Measurements from ENCODE around the gene GPR31.
"Not testable (repeated sequence)": the region's sequence is repeated elsewhere in the genome, so short reads cannot be mapped to it uniquely, and the experiment has no call there.

The GPR31 gene, protein sequence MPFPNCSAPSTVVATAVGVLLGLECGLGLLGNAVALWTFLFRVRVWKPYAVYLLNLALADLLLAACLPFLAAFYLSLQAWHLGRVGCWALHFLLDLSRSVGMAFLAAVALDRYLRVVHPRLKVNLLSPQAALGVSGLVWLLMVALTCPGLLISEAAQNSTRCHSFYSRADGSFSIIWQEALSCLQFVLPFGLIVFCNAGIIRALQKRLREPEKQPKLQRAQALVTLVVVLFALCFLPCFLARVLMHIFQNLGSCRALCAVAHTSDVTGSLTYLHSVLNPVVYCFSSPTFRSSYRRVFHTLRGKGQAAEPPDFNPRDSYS

DNA sequence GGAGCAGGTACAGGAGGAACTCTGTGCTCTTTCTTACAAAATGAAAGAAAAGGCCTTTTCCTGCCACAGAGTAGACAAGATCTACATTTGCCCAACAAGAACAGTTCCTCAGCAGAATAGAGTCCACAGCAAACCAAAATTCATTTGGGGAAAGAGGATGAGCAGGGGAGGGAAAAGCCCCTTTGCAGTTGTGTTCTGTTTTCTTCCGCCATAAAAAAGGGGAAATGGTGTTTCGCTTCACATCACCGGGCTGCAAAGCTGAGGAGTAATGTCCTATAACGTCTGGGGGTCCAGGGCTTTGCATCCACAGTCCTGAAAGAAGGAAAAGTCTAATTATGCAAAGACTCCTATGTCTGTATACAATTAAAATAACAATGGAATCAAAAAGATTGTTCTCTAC is at the start of gene GPR31:
TSS of gene GPR31 (minus strand) at position 118 of the 400 bp plus-strand sequence. CDS start 149 bp downstream, outside the sequence.
- no peak for DNase-seq

- DNase-seq = no peak
These were observed 49.7 kb upstream of the GPR31 start for GRCh38 chr6:167207527-167207926.

DNA sequence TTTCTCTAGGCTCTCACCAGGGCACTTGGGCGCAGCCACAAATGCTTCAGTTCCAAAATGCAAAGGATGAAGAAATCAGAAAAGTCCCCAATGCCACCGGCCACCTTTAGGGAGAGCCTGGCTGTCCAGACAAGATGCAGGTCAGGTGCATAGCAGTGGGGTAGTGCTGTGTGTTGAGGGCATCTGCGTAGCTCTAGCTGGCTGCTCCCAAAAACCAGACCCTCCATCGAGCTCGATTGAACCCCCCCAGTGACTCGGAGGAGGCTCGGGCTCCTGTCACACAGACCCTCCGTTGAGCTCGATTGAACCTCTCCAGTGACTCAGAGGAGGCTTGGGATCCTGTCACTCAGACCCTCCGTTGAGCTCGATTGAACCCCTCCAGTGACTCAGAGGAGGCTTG is 47.5 kb upstream of the GPR31 start:
- not testable (repeated sequence) for DNase-seq

- peak; percentile 9 for DNase-seq
These were observed 46.2 kb upstream of the GPR31 start for GRCh38 chr6:167204059-167204348.

- DNase-seq = not testable (repeated sequence)
These were observed 45.7 kb upstream of the GPR31 start for GRCh38 chr6:167203261-167204058.

GRCh38 chr6:167202613-167203012 is 44.8 kb upstream of the GPR31 start:
- DNase-seq = not testable (repeated sequence)

- no peak for DNase-seq
These were observed 43.0 kb upstream of the GPR31 start for GRCh38 chr6:167200806-167201205.

GRCh38 chr6:167195941-167196610 is 38.3 kb upstream of the GPR31 start:
- not testable (repeated sequence) for DNase-seq

GRCh38 chr6:167193515-167194125 is 35.8 kb upstream of the GPR31 start:
- not testable (repeated sequence) for DNase-seq

DNA sequence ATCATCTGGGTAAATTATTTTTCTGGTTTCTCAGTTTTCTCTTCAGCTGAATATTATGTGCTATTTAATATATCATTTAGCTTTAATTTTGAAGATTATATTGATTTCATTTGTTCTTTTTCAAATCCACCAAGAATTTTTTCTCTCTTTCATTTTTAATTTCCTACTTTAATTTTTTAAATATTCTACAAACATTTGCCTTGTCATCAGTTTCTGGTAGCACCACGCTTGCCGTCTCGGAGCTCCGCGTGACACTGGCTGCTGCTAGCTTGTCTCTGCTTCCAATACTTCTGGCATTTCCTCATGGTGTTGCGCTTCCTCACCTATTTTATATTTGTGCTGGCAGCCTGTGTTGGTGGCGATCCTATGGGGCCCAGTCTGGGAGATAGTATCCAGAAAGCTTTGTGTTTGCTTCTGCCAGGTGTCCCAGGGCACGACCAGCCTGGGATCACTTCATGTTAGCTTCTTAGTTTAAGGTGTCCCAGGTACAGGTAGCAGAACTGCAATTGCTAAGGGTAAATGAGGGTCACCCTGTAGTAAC is 33.3 kb upstream of the GPR31 start:
- not testable (repeated sequence) for DNase-seq

DNA sequence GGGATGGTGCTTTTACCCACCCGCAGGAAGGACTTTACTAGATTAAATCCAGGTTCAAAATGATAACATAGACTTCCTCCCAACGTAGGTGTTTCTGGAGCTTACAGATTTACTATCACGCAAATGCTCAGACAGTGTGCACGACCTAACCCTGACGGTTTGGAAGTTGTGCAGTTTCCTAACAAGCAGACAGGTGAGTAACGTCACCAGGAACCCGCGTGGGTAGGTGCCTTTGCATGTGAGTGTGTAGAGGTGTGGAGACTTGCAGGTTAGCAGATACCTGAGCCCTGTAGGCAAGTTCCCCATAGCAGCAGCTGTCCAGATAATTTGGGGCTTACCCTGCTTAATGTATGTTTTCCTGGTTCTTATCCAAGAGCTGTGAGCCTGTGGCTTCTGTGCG is 29.5 kb upstream of the GPR31 start:
- DNase-seq = not testable (repeated sequence)

- not testable (repeated sequence) for DNase-seq
These were observed 27.3 kb upstream of the GPR31 start for GRCh38 chr6:167185101-167185500.

DNA sequence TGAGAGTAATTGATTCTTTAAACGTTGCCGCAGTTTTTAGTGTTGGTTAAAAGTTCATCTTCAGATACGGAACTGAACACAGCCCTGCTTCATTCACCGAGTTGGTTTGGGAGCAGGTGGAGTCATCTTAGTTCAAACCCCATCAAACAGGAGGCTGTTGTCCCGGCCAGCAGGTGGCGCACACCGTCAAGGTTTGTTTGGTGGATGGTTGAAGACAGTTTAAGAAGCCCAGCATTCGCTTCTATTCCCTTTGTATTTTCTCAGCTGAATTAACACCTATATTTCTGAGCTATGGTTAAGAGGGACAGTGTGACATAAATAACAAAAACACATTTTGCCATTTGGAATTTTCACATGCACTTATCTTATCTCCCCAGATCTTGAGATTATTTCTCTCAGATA is 25.1 kb upstream of the GPR31 start:
- DNase-seq = not testable (repeated sequence)

DNA sequence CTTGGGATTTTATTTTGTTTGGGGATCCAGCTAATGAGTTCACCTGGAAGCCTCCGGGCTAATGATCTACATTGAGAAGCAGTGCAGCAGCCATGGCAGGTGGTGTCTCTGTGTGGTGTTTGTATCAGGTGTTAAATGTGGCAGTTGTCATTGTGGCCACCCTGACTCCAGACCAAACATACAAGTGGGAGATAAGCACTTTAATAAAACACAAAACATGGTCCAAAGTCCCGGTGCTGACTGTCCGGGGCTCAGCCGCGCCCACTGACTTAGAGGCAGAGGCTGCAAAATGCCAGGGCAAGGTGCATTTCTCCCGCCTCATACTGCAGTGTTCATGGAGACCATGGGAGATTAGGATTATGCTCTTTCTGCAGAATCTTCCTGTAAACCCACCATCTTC is 23.6 kb upstream of the GPR31 start:
- not testable (repeated sequence) for DNase-seq

DNA sequence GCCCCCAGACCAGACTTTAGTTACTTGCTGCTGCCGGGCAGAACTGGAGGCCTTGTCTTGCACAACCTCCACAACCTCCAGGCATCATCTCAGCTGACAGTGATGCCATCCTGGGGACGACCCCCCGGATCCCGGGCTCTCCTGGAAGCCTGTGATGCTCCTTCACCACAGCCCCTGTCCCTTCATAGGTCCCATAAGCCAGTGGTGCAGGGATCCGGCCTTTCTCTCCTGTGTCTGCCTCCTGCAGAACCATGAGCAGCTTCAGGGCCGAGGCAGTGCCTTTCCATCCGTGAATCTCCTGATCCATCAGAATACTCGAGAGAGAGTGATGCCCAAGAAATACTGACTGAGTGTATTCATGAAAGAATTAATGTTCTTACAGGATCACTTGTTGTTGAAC is 22.3 kb upstream of the GPR31 start:
- DNase-seq = not testable (repeated sequence)

DNA sequence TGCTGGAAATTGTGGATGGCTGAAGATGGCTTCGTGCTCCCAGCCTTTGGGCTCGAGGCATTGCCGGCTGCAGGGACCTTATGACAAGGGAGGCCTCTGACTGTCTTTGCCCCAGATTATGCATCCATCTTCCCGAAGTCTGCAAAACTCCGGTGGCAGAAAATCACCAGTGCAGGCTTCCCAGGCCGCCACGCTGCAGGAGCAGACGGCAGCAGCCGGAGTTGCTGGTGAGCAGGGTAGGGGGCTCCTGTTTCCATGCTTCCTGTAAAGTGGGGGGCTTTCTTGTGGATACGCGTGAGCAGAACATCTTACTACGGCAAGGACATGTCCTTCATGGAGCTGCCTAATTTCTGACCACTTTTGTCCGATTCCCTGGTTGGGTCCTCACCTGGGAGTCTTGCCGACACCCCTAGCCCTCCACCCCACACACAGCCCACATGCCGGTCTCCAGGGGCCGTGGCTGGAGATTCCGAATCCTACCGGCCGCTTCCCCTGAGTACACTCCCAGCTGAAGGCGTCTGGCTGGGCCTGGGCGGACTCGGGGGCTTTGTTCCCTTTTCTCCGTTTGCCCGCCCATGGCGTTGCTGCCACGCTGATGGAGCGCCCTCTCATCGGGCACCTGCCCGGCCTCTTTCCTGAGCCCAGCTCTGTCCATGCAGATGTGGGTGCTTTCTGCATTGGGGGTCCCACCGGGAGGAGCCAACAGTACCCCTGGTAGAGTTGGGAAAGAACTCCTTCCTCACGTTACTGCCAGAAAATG is 21.3 kb upstream of the GPR31 start:
- not testable (repeated sequence) for DNase-seq

DNA sequence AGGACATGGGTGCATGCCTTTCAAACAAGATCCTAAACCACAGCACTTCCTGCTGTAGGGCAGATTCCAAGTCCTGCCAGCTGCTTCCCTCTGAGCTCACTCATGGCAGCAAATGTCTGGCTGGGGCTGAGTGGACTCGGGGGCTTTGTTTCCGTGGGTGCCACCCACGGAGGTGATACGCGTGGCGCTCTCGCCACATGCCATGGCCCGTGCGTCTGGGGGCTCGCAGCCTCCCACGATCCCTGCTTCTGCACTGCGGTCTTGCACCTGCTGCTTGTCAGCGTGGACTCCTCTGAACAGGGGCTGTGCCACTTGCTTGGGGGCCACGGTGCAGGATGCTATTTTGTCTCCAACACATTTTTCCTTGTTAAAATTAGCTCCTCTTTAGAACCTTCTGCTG is 19.5 kb upstream of the GPR31 start:
- DNase-seq = not testable (repeated sequence)

DNA sequence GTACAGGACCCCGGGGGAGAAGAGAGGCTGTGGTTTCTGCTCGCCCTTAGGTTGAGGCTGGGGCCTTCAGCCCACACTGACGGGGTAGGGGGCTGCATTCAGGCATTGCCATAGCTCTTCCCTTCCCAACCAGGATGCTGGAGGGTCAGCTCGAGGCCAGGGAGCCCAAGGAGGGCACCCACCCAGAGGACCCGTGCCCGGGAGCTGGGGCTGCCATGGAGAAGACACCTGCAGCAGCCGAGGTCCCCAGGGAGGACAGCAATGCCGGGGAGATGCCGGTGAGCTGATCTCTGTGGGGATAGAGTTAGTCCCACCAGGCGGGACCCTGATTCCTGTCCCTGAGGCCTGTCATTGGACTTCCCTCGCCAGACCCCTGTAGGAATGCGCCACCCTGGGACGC is 14.2 kb upstream of the GPR31 start:
- not testable (repeated sequence) for DNase-seq

- not testable (repeated sequence) for DNase-seq
These were observed 13.5 kb upstream of the GPR31 start for GRCh38 chr6:167171300-167171699.

- not testable (repeated sequence) for DNase-seq
These were observed 12.1 kb upstream of the GPR31 start for GRCh38 chr6:167169867-167170266.

- not testable (repeated sequence) for DNase-seq
These were observed 10.5 kb upstream of the GPR31 start for GRCh38 chr6:167168296-167168695.

DNA sequence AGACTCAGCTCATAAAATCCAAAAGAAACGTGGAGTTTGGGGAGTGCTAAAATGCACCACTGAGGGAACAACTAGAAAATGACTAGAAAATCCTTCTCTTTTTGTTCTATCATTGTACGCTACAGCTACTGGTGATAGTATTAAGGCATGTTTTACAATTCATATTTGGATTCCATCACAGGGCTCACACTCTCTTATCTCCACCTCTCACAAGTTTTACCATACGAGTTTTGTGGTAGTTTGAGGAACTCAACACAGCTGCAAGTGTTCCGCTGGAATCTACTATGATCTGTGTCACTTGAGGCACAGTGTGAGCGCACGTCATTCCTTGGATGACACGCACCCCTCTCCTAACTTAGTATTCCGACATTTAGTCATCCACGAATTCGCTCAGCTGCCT is 9.9 kb upstream of the GPR31 start:
- DNase-seq = not testable (repeated sequence)

Measured in fibroblast of upper back skin (primary cell).